IMR-90 (cell line): ENCODE measurements around the gene GTF2H4. TPM values are rescaled to one million over a fixed set of nuclear protein-coding genes. Genes with fewer than 3 reads are reported as not detected.

Experiments used
- ATAC-seq: fragments of 200-7000 bp; cut with Tn5 transposase; 2 replicates; pipeline ENCODE4 v1.9.1; 2020; ENCODE audit warnings: low read depth, mild to moderate bottlenecking, moderate library complexity
- BruUV-seq: library from RNA; stranded (reverse); fragments of 400-500 nt; replicated peaks from 2 replicates; lab custom pipeline; 2021; lab: Mats Ljungman, UMichigan
- CTCF ChIA-PET: fragments of 300-600 bp; formaldehyde crosslinking; extraction: SDS; loops from one replicate; lab custom pipeline; 2021; ENCODE audit warnings: antibody characterized with exemption; lab: Yijun Ruan, JAX
- POLR2A ChIA-PET: fragments of 300-600 bp; sonication (Branson Sonifier 250); formaldehyde crosslinking; loops from one replicate; lab custom pipeline; 2022; ENCODE audit warnings: antibody characterized with exemption; ENCODE audit not compliant: unreplicated experiment; lab: Charles Lee
- DNase-seq: peaks from one replicate; pipeline ENCODE4 v3.0.0; 2013
- H2AFZ ChIP-seq: replicated peaks from 2 replicates; pipeline ENCODE3; 2013; ENCODE audit warnings: low read length, mild to moderate bottlenecking; ENCODE audit not compliant: poor library complexity
- H2AK5ac ChIP-seq: 2 replicates; pipeline ENCODE4 v1.6.1; 2013; ENCODE audit warnings: low read depth, low read length, inconsistent platforms
- H2AK9ac ChIP-seq: replicated peaks from 2 replicates; pipeline ENCODE3; 2013; ENCODE audit warnings: mild to moderate bottlenecking, low read depth, low read length, moderate library complexity; ENCODE audit not compliant: poor library complexity
- H2BK120ac ChIP-seq: 2 replicates; pipeline ENCODE4 v1.6.1; 2013; ENCODE audit warnings: low read depth, low read length, inconsistent platforms
- H2BK15ac ChIP-seq: 3 replicates; pipeline ENCODE4 v1.6.1; 2013; ENCODE audit warnings: low read depth, low read length, inconsistent platforms
- H2BK20ac ChIP-seq: 2 replicates; pipeline ENCODE4 v1.6.1; 2013; ENCODE audit warnings: low read depth, mild to moderate bottlenecking, inconsistent platforms, low read length, moderate library complexity
- H2BK5ac ChIP-seq: 2 replicates; pipeline ENCODE4 v1.6.1; 2013; ENCODE audit warnings: mild to moderate bottlenecking, low read depth, low read length, inconsistent platforms; ENCODE audit not compliant: poor library complexity, severe bottlenecking
- H3K14ac ChIP-seq: replicated peaks from 2 replicates; pipeline ENCODE4 v1.6.1; 2013; ENCODE audit warnings: low read depth, low read length, inconsistent platforms
- H3K18ac ChIP-seq: 2 replicates; pipeline ENCODE4 v1.6.1; 2013; ENCODE audit warnings: low read depth, low read length, control low read depth
- H3K23ac ChIP-seq: 2 replicates; pipeline ENCODE4 v1.6.1; 2013; ENCODE audit warnings: low read depth, low read length, inconsistent platforms
- H3K27ac ChIP-seq: 2 replicates; pipeline ENCODE4 v1.5.1; 2013; ENCODE audit warnings: mild to moderate bottlenecking, control low read depth, low read length; ENCODE audit not compliant: insufficient read depth
- H3K27me3 ChIP-seq: 2 replicates; pipeline ENCODE4 v1.6.1; 2013; ENCODE audit warnings: low read length; ENCODE audit not compliant: control insufficient read depth, insufficient read depth
- H3K36me3 ChIP-seq: 2 replicates; pipeline ENCODE4 v1.6.1; 2013; ENCODE audit warnings: low read length, mixed read lengths; ENCODE audit not compliant: control insufficient read depth, insufficient read depth
- H3K4ac ChIP-seq: 2 replicates; pipeline ENCODE4 v1.6.1; 2013; ENCODE audit warnings: low read depth, low read length, inconsistent platforms
- H3K4me1 ChIP-seq: 2 replicates; pipeline ENCODE4 v1.6.1; 2013; ENCODE audit warnings: low read length, mixed read lengths; ENCODE audit not compliant: control insufficient read depth, insufficient read depth
- H3K4me2 ChIP-seq: 2 replicates; pipeline ENCODE4 v1.6.1; 2013; ENCODE audit warnings: low read depth, mild to moderate bottlenecking, control low read depth, low read length, moderate library complexity
- H3K4me3 ChIP-seq: 2 replicates; pipeline ENCODE4 v1.5.1; 2013; ENCODE audit warnings: low read depth, mild to moderate bottlenecking, control low read depth, low read length, moderate library complexity; ENCODE audit not compliant: insufficient read depth
- H3K56ac ChIP-seq: 2 replicates; pipeline ENCODE4 v1.6.1; 2013; ENCODE audit warnings: low read length, inconsistent platforms; ENCODE audit not compliant: insufficient read depth; ENCODE audit errors: extremely low read depth
- H3K79me1 ChIP-seq, 2 experiments: 2 replicates each; pipeline ENCODE4 v1.6.1; 2013; ENCODE audit warnings: low read length in 2 of 2, inconsistent platforms in 1 of 2, low read depth in 1 of 2
- H3K9ac ChIP-seq: 2 replicates; pipeline ENCODE4 v1.6.1; 2013; ENCODE audit warnings: low read depth, low read length, control low read depth
- H3K9me1 ChIP-seq: 2 replicates; pipeline ENCODE4 v1.6.1; 2013; ENCODE audit warnings: low read length, inconsistent platforms; ENCODE audit not compliant: insufficient read depth
- H3K9me3 ChIP-seq: 2 replicates; pipeline ENCODE4 v1.6.1; 2013; ENCODE audit warnings: low read length; ENCODE audit not compliant: control insufficient read depth, insufficient read depth
- H4K20me1 ChIP-seq: 2 replicates; pipeline ENCODE4 v1.6.1; 2013; ENCODE audit warnings: low read length, inconsistent platforms; ENCODE audit not compliant: insufficient read depth
- H4K5ac ChIP-seq: 2 replicates; pipeline ENCODE4 v1.6.1; 2013; ENCODE audit warnings: mild to moderate bottlenecking, low read depth, low read length, control low read depth
- H4K8ac ChIP-seq, 2 experiments: 2 replicates each; pipeline ENCODE4 v1.6.1; 2013; ENCODE audit warnings: low read depth in 2 of 2, low read length in 2 of 2, control low read depth in 1 of 2, inconsistent platforms in 1 of 2
- H4K91ac ChIP-seq: 2 replicates; pipeline ENCODE4 v1.6.1; 2013; ENCODE audit warnings: low read depth, low read length, inconsistent platforms; ENCODE audit not compliant: insufficient read depth
- BHLHE40 ChIP-seq: fragments of 150-350 bp; IDR thresholded peaks from 2 replicates; pipeline ENCODE4 v1.6.1; 2016; ENCODE audit warnings: mild to moderate bottlenecking, low read depth, low read length
- POLR2A ChIP-seq: IDR thresholded peaks from 2 replicates; pipeline ENCODE4 v1.6.1; 2012; ENCODE audit warnings: mild to moderate bottlenecking, low read depth, low read length
- RCOR1 ChIP-seq: IDR thresholded peaks from 2 replicates; pipeline ENCODE4 v1.6.1; 2012; ENCODE audit warnings: mild to moderate bottlenecking, low read length, improper control_type of control experiment; ENCODE audit not compliant: insufficient replicate concordance
- WGBS, 2 experiments: methylation state at CpG; one replicate each; pipeline versions ENCODE4 v1.1.5 to v1.1.7; 2013; ENCODE audit warnings: missing lambda C conversion rate in 2 of 2; ENCODE audit not compliant: insufficient read length in 1 of 2; ENCODE audit errors: extremely low coverage in 2 of 2; 5-methylcytosine and 5-hydroxymethylcytosine counted together
- dilution Hi-C: fragments of 300-500 bp; cut with HindIII; formaldehyde crosslinking; loops from one replicate; pipeline ENCODE4 v1.14.3; 2018; ENCODE audit warnings: low sequenced_read_pairs; ENCODE audit not compliant: unreplicated experiment
- in situ Hi-C: fragments of 300-500 bp; cut with MboI; formaldehyde crosslinking; loops from 3 replicates; pipeline ENCODE4 v1.14.3; 2019; ENCODE audit warnings: low sequenced_read_pairs, inconsistent platforms, mixed read lengths
- intact Hi-C: fragments of 100-400 bp; cut with micrococcal nuclease; formaldehyde crosslinking; loops from 2 replicates; pipeline ENCODE4 v1.10.0; 2022
- polyA plus RNA-seq, 3 experiments: library from polyadenylated mRNA; depleted of rRNA; stranded (reverse); fragments of >200 nt; gene quantifications; 2 replicates each; pipeline ENCODE4 v1.2.3, GENCODE V29; 2012; ENCODE audit warnings: low replicate concordance in 1 of 3
- total RNA-seq: library from RNA; depleted of rRNA; stranded (reverse); fragments of >200 nt; gene quantifications from 2 replicates; pipeline ENCODE4 v1.2.3, GENCODE V29; 2012

The GTF2H4 gene
- total and polyA plus RNA-seq, 2 of the 4 experiments (the other 2 are of a cell fraction) = 13.4 to 30.8 TPM

- no peak overlapping the region for H2BK120ac ChIP-seq
- H3K9ac ChIP-seq = no peak overlapping the region
- H2AK9ac ChIP-seq = no peak overlapping the region
- H4K20me1 ChIP-seq = no peaks in the 10 kb centered on the region; the same call in 1 of the 2 replicates
- BruUV-seq = no TSS peak
- peaks cover 53% of the 10 kb centered on the region for H3K36me3 ChIP-seq
- intact Hi-C loops (no loop called here), dilution Hi-C loops (no loop called here), in situ Hi-C loops (no loop called here)
- ATAC-seq = no peak
- H2BK15ac ChIP-seq = no peak overlapping the region
- H4K5ac ChIP-seq = no peak overlapping the region
- no peak overlapping the region for H2BK20ac ChIP-seq
- CTCF ChIA-PET = no interaction called here
- H3K23ac ChIP-seq = no peak overlapping the region
- WGBS, 2 experiments = 100% methylated on average over 1 of the region's 4 CpGs; no CpG with 5 or more reads in 1 of the 2 experiments
- no peak overlapping the region for H3K4ac ChIP-seq
- no peak overlapping the region for H3K27ac ChIP-seq
- DNase-seq = no peak
- H4K8ac ChIP-seq = no peak overlapping the region
- POLR2A ChIA-PET = no interaction called here
- no peak overlapping the region for H3K4me2 ChIP-seq
- H3K56ac ChIP-seq = no peak overlapping the region
- H3K4me1 ChIP-seq = peaks cover 13% of the 10 kb centered on the region
- no peak for TF ChIP-seq RCOR1
- no peak for TF ChIP-seq BHLHE40
- no peak for TF ChIP-seq POLR2A
- no peak overlapping the region for H3K18ac ChIP-seq
- H3K4me3 ChIP-seq = no peak overlapping the region
- H2AFZ ChIP-seq = no peak overlapping the region
- H2AK5ac ChIP-seq = no peak overlapping the region
- peaks cover 10 to 39% of the 10 kb centered on the region in 2 experiments for H3K79me1 ChIP-seq
- H4K91ac ChIP-seq = no peak overlapping the region
- H3K27me3 ChIP-seq = no peaks in the 10 kb centered on the region
- no peaks in the 10 kb centered on the region for H3K9me3 ChIP-seq
- no peak overlapping the region for H3K14ac ChIP-seq
- H2BK5ac ChIP-seq = no peak overlapping the region
- peaks cover 3% of the 10 kb centered on the region; the same call in 1 of the 2 replicates for H3K9me1 ChIP-seq
These were observed 16.6 kb upstream of the GTF2H4 start for GRCh38 chr6:30891450-30891723.
